ENCODE data around the gene PCDHA4.
A peak's percentile ranks its signal among the peaks of the same experiment; 100 is the strongest.
"Not testable (repeated sequence)": the region's sequence is repeated elsewhere in the genome, so short reads cannot be mapped to it uniquely, and the experiment has no call there.

PCDHA4 gene

DNA sequence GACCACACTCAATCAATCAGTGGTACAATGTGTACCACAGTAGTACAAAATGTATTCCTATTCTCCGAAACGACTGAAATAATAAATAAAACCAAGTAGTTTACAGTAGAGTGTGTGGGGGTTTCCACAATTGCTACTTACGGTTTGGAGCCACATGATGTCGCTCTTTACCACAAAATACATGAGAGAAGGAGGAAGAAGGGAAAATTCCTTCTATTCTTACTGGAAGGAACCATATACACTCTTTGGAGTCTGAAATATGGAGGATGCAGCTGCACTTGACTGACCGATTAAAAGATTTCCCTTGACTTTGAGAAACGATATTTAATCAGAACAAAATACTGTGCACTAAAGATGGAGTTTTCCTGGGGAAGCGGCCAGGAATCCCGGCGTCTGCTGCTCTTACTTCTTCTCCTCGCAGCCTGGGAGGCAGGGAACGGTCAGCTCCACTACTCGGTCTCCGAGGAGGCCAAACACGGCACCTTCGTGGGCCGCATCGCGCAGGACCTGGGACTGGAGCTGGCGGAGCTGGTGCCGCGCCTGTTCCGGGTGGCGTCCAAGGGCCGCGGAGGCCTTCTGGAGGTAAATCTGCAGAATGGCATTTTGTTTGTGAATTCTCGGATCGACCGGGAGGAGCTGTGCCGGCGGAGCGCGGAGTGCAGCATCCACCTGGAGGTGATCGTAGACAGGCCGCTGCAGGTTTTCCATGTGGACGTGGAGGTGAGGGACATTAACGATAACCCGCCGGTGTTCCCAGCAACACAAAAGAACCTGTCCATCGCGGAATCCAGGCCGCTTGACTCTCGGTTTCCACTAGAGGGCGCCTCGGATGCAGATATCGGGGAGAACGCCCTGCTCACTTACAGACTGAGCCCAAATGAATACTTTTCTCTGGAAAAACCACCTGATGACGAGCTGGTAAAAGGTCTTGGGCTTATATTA, at the start of gene PCDHA4:
TSS of gene PCDHA4 (plus strand) at position 235 of the 942 bp plus-strand sequence.
- DNase-seq (ENCODE audit: low spot score), result peak; percentile 43

DNA sequence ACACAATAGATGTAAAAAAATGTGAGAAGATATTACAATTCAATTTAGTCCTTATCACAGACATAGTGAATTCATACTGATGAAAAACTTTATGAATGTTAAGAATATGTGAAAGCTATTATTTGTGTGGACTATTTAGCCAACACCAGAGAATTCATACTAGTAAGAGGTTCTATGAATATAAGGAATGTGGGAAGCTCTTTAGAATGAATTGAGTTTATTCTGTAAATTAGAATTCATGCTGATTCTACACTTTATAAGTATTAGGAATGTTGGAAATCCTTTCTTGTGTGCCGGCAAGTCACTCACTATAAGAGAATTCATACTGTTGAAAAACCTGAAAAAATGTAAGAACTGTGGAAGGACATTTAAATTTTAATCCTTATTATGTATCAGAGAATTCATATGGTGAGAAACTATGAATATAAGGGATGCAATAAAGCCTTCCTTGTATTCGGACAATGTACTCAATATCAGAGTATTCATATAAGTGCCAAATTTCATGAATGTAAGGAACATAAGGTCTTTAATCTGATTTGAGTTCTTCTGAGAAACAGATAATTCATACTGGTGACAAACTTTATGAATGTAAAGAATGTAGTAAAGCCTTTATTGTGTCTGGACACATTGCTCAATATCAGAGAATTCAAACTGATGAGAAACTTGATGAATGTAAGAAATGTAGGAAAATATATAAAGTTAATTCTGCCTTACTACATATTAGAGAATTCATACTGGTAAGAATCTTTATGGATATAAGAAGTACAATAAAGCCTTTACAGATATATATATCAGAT, 42.5 kb upstream of the PCDHA4 start:
- no peak for DNase-seq (ENCODE audit: low spot score)

DNA sequence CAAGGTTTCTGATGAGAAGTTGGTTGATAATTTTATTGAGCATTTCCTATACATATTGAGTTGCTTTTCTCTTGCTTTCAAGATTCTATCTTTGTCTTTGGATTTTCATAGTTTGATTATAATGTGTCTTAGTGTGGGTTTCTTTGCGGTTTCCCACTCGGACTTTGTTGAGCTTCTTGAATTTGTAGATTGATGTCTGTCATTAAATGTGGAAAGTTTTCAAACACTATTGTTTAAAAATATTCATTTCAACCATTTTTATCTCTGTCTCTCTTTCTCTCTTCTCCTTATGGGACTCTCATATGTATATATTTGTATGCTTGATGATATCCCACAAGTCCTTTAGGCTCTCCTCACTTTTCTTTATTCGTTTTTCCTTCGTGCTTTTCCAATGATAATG, 39.4 kb upstream of the PCDHA4 start:
- no peak for DNase-seq (ENCODE audit: low spot score)

DNA sequence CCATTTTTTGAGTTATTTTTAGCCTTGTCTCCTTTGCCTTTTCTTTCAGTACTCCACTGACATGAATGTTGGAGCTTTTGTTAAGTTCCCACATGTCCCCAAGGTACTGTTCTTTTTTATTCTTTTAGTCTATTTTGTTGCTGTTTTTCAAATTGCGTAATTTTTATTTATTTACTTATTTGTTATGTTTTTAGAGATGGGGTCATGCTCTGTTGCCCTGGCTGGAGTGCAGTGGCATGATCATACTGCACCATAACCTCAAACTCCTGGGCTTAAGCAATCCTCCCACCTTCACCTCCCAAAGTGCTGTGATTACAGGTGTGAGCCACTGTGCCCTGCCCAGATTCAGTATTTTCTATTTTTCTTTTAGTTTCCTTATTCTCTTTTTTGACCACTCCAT, 26.4 kb upstream of the PCDHA4 start:
- DNase-seq (ENCODE audit: low spot score), result no peak

DNA sequence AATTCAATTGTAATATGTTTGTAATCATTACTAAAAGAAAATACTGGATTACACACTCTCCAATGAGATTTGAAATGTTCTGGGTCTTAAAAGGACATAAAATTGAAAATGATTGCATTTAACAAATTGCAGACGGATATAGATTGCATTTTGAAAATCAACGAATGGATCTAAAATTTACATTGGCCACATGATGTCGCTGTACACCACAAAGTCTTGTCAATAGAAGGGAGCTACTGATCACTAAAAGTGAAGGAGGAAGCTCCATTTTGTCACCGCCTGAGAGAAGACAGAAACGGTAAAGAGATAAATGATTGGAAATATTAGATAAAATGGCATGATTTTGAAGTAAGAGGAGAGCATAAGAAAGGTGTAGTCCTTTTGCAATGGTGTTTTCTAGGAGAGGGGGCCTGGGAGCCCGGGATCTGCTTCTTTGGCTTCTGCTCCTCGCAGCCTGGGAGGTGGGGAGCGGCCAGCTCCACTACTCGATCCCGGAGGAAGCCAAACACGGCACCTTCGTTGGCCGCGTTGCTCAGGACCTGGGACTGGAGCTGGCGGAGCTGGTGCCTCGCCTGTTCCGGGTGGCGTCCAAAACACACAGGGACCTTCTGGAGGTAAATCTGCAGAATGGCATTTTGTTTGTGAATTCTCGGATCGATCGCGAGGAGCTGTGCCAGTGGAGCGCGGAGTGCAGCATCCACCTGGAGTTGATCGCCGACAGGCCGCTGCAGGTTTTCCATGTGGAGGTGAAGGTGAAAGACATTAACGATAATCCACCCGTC, 20.8 kb upstream of the PCDHA4 start, which contains the start of gene PCDHA1:
TSS of gene PCDHA1 (plus strand) at position 236 of the 782 bp plus-strand sequence.
- no peak for DNase-seq (ENCODE audit: low spot score)

DNA sequence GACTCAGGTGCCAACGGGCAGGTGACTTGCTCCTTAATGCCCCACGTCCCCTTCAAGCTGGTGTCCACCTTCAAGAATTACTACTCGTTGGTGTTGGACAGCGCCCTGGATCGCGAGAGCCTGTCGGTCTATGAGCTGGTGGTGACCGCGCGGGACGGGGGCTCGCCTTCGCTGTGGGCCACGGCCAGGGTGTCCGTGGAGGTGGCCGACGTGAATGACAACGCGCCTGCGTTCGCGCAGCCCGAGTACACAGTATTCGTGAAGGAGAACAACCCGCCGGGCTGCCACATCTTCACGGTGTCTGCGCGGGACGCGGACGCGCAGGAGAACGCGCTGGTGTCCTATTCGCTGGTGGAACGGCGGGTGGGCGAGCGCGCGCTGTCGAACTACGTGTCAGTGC, 19.4 kb upstream of the PCDHA4 start:
- not testable (repeated sequence) for DNase-seq (ENCODE audit: low spot score)

DNA sequence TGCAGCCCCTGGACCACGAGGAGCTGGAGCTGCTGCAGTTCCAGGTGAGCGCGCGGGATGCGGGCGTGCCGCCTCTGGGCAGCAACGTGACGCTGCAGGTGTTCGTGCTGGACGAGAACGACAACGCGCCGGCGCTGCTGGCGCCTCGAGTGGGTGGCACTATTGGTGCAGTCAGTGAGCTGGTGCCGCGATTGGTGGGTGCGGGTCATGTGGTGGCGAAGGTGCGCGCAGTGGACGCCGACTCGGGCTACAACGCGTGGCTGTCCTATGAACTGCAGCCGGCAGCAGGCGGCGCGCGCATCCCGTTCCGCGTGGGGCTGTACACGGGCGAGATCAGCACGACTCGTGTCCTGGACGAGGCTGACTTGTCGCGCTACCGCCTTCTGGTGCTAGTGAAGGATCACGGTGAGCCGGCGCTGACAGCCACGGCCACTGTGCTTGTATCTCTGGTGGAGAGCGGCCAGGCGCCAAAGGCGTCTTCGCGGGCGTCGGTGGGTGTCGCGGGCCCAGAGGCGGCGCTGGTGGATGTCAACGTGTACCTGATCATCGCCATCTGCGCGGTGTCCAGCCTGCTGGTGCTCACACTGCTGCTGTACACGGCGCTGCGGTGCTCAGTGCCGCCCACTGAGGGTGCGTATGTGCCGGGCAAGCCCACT, 18.9 kb upstream of the PCDHA4 start:
- not testable (repeated sequence) for DNase-seq (ENCODE audit: low spot score)

DNA sequence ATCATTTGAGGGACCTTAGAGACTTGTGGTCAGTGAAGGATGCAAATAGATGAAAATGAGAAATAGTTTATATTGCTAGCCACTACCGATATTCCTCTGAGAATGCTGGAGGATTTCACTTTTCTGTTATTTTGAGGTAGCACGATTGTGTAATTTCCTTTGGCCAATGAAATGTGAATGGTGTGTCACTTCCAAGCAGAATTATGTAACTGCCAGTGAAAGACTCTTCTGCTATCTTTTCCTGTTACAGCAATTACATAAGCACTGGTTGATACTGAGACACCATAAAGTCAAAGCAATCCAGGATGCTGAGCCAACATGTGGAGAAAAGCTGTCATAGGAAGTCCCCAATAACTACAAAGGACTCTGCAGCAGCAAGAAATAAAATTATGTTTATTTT, 15.8 kb upstream of the PCDHA4 start:
- no peak for DNase-seq (ENCODE audit: low spot score)

DNA sequence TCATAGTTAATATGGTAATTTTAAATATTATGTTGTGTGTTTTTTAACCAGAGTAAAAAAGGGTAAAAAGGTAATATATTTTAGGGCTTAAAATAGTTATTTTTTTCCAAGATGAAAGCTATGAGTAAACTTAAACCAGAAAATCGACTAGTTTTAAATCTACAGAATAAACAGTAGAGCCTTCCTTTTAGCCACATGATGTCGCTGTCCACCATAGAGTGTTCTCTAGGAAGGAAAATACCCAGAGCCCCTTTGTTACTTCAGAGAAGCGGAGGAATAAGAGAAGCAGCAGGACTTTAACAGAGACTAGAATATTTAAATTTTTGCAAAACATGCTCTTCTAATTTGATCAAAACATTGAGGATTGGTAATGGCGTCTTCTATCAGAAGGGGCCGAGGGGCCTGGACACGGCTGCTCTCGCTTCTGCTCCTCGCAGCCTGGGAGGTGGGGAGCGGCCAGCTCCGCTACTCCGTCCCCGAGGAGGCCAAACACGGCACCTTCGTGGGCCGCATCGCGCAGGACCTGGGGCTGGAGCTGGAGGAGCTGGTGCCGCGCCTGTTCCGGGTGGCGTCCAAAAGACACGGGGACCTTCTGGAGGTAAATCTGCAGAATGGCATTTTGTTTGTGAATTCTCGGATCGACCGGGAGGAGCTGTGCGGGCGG, 12.1 kb upstream of the PCDHA4 start, which contains the start of gene PCDHA2:
TSS of gene PCDHA2 (plus strand) at position 258 of the 664 bp plus-strand sequence.
- DNase-seq (ENCODE audit: low spot score), result peak; percentile 25

DNA sequence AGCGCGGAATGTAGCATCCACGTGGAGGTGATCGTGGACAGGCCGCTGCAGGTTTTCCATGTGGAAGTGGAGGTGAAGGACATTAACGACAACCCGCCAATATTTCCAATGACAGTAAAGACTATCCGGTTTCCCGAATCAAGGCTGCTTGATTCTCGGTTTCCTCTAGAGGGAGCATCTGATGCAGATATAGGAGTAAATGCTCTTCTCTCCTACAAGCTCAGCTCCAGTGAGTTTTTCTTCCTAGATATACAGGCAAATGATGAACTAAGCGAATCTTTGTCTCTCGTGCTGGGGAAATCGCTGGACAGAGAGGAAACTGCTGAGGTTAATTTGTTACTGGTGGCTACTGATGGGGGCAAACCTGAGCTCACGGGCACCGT, 11.6 kb upstream of the PCDHA4 start:
- DNase-seq (ENCODE audit: low spot score), result peak; percentile 11

DNA sequence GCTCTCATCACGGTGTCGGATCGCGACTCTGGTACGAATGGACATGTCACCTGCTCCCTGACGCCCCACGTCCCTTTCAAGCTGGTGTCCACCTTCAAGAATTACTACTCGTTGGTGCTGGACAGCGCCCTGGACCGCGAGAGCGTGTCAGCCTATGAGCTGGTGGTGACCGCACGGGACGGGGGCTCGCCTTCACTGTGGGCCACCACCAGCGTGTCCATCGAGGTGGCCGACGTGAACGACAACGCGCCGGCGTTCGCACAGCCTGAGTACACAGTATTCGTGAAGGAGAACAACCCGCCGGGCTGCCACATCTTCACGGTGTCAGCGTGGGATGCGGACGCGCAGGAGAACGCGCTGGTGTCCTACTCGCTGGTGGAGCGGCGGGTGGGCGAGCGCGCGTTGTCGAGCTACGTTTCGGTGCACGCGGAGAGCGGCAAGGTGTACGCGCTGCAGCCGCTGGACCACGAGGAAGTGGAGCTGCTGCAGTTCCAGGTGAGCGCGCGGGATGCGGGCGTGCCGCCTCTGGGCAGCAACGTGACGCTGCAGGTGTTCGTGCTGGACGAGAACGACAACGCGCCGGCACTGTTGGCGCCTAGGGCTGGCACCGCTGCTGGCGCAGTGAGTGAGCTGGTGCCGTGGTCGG, 10.7 kb upstream of the PCDHA4 start:
- DNase-seq (ENCODE audit: low spot score), result not testable (repeated sequence)

DNA sequence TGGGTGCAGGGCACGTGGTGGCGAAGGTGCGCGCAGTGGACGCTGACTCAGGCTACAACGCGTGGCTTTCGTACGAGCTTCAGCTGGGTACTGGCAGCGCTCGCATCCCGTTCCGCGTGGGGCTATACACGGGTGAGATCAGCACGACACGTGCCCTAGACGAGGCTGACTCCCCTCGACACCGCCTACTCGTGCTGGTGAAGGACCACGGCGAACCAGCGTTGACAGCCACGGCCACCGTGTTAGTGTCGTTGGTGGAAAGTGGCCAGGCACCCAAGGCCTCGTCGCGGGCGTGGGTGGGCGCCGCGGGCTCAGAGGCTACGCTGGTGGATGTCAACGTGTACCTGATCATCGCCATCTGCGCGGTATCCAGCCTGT, 10.2 kb upstream of the PCDHA4 start:
- no peak for DNase-seq (ENCODE audit: low spot score)

DNA sequence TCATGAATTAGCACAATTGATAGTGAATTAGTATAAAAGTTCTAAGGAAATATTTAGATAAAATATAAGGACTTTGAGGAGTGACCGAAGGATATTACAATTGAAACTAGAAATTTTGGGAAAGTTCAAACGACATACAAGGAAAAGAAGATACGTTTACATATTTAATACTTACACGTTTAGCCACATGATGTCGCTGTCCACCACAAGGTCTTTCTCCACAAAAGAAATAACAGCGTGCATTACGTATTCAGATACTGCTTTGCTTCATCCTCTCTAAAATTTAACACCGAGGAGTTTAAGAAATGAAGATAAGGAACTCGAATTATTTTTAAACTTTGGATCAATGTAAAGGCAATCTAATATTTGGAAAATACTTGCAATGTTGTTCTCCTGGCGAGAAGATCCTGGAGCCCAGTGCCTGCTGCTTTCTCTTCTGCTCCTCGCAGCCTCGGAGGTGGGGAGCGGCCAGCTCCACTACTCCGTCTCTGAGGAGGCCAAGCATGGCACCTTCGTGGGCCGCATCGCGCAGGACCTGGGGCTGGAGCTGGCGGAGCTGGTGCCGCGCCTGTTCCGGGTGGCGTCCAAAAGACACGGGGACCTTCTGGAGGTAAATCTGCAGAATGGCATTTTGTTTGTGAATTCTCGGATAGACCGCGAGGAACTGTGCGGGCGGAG, 5.9 kb upstream of the PCDHA4 start, which contains the start of gene PCDHA3:
TSS of gene PCDHA3 (plus strand) at position 242 of the 678 bp plus-strand sequence.
- peak; percentile 67 for DNase-seq (ENCODE audit: low spot score)

DNA sequence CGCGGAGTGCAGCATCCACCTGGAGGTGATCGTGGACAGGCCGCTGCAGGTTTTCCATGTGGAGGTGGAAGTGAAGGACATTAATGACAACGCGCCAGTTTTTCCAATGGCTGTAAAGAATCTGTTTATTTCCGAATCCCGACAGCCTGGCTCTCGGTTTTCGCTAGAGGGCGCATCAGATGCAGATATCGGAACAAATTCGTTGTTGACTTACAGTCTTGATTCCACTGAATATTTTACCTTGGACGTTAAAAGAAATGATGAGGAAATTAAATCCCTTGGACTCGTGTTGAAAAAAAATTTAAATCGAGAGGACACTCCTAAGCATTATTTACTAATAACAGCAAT, 5.4 kb upstream of the PCDHA4 start:
- DNase-seq (ENCODE audit: low spot score), result peak; percentile 28

DNA sequence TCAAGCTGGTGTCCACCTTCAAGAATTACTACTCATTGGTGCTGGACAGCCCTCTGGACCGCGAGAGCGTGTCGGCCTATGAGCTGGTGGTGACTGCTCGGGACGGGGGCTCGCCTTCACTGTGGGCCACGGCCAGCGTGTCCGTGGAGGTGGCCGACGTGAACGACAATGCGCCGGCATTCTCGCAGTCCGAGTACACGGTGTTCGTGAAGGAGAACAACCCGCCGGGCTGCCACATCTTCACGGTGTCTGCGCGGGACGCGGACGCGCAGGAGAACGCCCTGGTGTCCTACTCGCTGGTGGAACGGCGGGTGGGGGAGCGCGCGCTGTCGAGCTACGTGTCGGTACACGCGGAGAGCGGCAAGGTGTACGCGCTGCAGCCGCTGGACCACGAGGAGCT, 4.5 kb upstream of the PCDHA4 start:
- not testable (repeated sequence) for DNase-seq (ENCODE audit: low spot score)

DNA sequence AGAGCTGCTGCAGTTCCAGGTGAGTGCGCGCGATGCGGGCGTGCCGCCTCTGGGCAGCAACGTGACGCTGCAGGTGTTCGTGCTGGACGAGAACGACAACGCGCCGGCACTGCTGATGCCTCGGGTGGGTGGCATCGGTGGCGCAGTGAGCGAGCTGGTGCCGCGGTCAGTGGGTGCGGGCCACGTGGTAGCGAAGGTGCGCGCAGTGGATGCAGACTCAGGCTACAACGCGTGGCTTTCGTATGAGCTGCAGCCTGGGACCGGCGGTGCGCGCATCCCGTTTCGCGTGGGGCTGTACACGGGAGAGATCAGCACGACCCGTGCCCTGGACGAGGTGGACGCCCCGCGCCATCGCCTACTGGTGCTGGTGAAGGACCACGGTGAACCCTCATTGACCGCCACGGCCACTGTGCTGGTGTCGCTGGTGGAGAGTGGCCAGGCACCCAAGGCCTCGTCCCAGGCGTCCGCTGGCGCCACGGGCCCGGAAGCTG, 4.0 kb upstream of the PCDHA4 start:
- no peak for DNase-seq (ENCODE audit: low spot score)

DNA sequence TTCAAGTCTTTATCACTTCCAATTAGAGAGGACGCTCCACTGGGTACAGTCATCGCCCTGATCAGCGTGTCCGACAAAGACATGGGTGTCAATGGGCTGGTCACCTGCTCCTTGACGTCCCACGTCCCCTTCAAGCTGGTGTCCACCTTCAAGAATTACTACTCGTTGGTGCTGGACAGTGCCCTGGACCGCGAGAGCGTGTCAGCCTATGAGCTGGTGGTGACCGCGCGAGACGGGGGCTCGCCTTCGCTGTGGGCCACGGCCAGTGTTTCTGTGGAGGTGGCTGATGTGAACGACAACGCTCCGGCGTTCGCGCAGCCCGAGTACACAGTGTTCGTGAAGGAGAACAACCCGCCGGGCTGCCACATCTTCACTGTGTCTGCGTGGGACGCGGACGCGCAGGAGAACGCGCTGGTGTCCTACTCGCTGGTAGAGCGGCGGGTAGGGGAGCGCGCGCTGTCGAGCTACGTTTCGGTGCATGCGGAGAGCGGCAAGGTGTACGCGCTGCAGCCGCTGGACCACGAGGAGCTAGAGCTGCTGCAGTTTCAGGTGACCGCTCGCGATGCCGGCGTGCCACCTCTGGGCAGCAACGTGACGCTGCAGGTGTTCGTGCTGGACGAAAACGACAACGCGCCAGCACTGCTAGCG, 1.5 kb downstream of the PCDHA4 start:
- not testable (repeated sequence) for DNase-seq (ENCODE audit: low spot score)

DNA sequence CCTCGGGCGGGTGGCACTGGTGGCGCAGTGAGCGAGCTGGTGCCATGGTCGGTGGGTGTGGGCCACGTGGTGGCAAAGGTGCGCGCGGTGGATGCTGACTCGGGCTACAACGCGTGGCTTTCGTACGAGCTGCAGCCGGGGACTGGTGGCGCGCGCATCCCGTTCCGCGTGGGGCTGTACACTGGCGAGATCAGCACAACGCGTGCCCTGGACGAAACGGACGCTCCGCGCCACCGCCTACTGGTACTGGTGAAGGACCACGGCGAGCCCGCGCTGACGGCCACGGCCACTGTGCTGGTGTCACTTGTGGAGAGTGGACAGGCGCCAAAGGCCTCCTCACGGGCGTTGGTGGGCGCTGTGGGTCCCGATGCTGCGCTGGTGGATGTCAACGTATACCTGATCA, 2.0 kb downstream of the PCDHA4 start:
- no peak for DNase-seq (ENCODE audit: low spot score)
